HepG2 (cell line): ENCODE results near the gene CEP131. TPM values are rescaled to one million over a fixed set of nuclear protein-coding genes. Genes with fewer than 3 reads are reported as not detected.

Experiments
- BRCA1 ChIP-seq: sonication (generic); formaldehyde crosslinking; IDR thresholded peaks from 2 replicates; pipeline ENCODE4 v1.4.0; 2020; ENCODE audit warnings: missing genetic modification reagents
- ELF1 ChIP-seq: sonication (generic); formaldehyde crosslinking; IDR thresholded peaks from 2 replicates; pipeline ENCODE4 v1.4.0; 2020; ENCODE audit warnings: missing genetic modification reagents
- FOXP4 ChIP-seq: sonication (generic); formaldehyde crosslinking; IDR thresholded peaks from 2 replicates; pipeline ENCODE4 v1.4.0; 2020; ENCODE audit warnings: missing genetic modification reagents
- JDP2 ChIP-seq: sonication (generic); formaldehyde crosslinking; IDR thresholded peaks from 2 replicates; pipeline ENCODE4 v1.8.1; 2022; ENCODE audit warnings: missing genetic modification reagents, borderline replicate concordance
- MEF2D ChIP-seq: sonication (generic); formaldehyde crosslinking; IDR thresholded peaks from 2 replicates; pipeline ENCODE4 v1.5.1; 2020; ENCODE audit warnings: mild to moderate bottlenecking, missing genetic modification reagents
- MLLT10 ChIP-seq: sonication (generic); formaldehyde crosslinking; IDR thresholded peaks from 2 replicates; pipeline ENCODE4 v1.4.0; 2020; ENCODE audit warnings: missing genetic modification reagents
- MYC ChIP-seq: sonication (generic); formaldehyde crosslinking; IDR thresholded peaks from 2 replicates; pipeline ENCODE4 v1.9.0; 2021; ENCODE audit warnings: missing genetic modification reagents, borderline replicate concordance
- NFIC ChIP-seq: IDR thresholded peaks from 2 replicates; pipeline ENCODE4 v1.6.1; 2012; ENCODE audit warnings: mild to moderate bottlenecking, low read length, inconsistent platforms
- PLRG1 ChIP-seq: fragments of 450-650 bp; conservative IDR thresholded peaks from 2 replicates; pipeline ENCODE4 v1.6.1; 2016
- REST ChIP-seq, 2 experiments: IDR thresholded peaks; 2 replicates each; pipeline ENCODE4 v1.6.1; 2011 to 2012; ENCODE audit warnings: low read length in 2 of 2, borderline replicate concordance in 1 of 2, low read depth in 1 of 2, mild to moderate bottlenecking in 1 of 2, moderate library complexity in 1 of 2
- SMAD3 ChIP-seq: sonication (generic); formaldehyde crosslinking; IDR thresholded peaks from 2 replicates; pipeline ENCODE4 v1.4.0; 2020; ENCODE audit warnings: missing genetic modification reagents
- SNAPC5 ChIP-seq: sonication (generic); formaldehyde crosslinking; IDR thresholded peaks from 2 replicates; pipeline ENCODE4 v1.8.1; 2023; ENCODE audit warnings: mild to moderate bottlenecking, missing genetic modification reagents, borderline replicate concordance
- ZFP41 ChIP-seq: sonication (generic); formaldehyde crosslinking; IDR thresholded peaks from 2 replicates; pipeline ENCODE4 v1.4.0; 2020; ENCODE audit warnings: mild to moderate bottlenecking, missing genetic modification reagents, borderline replicate concordance
- ZNF207 ChIP-seq: fragments of 450-650 bp; IDR thresholded peaks from 2 replicates; pipeline ENCODE4 v1.6.1; 2016; ENCODE audit warnings: antibody characterized with exemption, borderline replicate concordance
- ZNF629 ChIP-seq: sonication (generic); formaldehyde crosslinking; conservative IDR thresholded peaks from 2 replicates; pipeline ENCODE4 v1.5.0; 2020; ENCODE audit warnings: missing genetic modification reagents
- polyA plus RNA-seq, 8 experiments: library from polyadenylated mRNA; depleted of rRNA in 3 of 8; stranded (reverse) in 7 of 8; unstranded in 1 of 8; fragments of >200 nt; fragmentation: Illumina TruSeq in 4 of 8; extraction: Trizol in 4 of 8; gene quantifications; 2 replicates each; pipeline versions ENCODE4 v1.2.1 to v1.2.3, GENCODE V29; 2011 to 2016; ENCODE audit warnings: low read depth in 4 of 8, missing spikeins in 1 of 8, mixed read lengths in 1 of 8; ENCODE audit not compliant: insufficient read depth in 1 of 8
- total RNA-seq, 5 experiments: library from RNA; depleted of rRNA; stranded (reverse); fragments of >200 nt; fragmentation: Illumina TruSeq; extraction: Trizol; gene quantifications; 2 replicates each; pipeline ENCODE4 v1.2.3, GENCODE V29; 2016; ENCODE audit warnings: low read depth in 1 of 5
- TF ChIP-seq, protein P1 (sequence below): sonication (generic); formaldehyde crosslinking; IDR thresholded peaks from 2 replicates; pipeline ENCODE4 v1.5.0; 2020; ENCODE audit warnings: missing genetic modification reagents, mild to moderate bottlenecking, borderline replicate concordance
- TF ChIP-seq, protein P2 (sequence below): sonication (generic); formaldehyde crosslinking; IDR thresholded peaks from one replicate; pipeline ENCODE4 v1.5.1; 2020; ENCODE audit warnings: mild to moderate bottlenecking, missing genetic modification reagents; ENCODE audit errors: not compliant biosample characterization

Gene CEP131
- total and polyA plus RNA-seq, 2 of the 13 experiments (the other 11 are each of a cell fraction or from before 2014, with no cell fraction given), result 5.0 to 16.8 TPM

DNA sequence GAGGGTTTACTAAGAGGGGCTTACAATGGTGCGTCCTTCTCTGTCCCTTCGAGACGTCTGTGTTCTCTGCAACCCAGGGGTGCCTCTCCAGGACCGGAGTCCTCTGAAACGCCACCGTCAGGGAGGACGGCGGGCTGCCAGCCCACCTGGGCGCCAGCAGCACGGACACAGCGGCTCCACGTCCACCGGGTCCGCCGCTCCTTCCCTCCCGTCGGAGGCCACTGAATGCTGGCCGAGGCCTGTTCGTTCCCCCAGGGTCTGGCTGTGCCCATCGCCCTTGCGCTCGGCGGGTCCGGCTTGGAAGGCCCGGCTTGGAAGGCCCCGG lies 15.7 kb upstream of the CEP131 start (continued):
- TF ChIP-seq FOXP4 (CRISPR knock-in tag), result no peak
- no peak for TF ChIP-seq NFIC
- no peak for TF ChIP-seq JDP2 (CRISPR knock-in tag)
- TF ChIP-seq ZNF207, result no peak
- TF ChIP-seq SNAPC5, result no peak
- TF ChIP-seq ELF1 (CRISPR knock-in tag), result no peak
- TF ChIP-seq, protein P1, sequence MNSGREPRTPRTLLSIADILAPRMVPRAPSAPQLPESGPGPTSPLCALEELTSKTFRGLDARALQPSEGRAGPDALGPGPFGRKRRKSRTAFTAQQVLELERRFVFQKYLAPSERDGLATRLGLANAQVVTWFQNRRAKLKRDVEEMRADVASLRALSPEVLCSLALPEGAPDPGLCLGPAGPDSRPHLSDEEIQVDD (CRISPR knock-in tag), result no peak
- no peak for TF ChIP-seq ZFP41 (CRISPR knock-in tag)
- TF ChIP-seq, protein P2, sequence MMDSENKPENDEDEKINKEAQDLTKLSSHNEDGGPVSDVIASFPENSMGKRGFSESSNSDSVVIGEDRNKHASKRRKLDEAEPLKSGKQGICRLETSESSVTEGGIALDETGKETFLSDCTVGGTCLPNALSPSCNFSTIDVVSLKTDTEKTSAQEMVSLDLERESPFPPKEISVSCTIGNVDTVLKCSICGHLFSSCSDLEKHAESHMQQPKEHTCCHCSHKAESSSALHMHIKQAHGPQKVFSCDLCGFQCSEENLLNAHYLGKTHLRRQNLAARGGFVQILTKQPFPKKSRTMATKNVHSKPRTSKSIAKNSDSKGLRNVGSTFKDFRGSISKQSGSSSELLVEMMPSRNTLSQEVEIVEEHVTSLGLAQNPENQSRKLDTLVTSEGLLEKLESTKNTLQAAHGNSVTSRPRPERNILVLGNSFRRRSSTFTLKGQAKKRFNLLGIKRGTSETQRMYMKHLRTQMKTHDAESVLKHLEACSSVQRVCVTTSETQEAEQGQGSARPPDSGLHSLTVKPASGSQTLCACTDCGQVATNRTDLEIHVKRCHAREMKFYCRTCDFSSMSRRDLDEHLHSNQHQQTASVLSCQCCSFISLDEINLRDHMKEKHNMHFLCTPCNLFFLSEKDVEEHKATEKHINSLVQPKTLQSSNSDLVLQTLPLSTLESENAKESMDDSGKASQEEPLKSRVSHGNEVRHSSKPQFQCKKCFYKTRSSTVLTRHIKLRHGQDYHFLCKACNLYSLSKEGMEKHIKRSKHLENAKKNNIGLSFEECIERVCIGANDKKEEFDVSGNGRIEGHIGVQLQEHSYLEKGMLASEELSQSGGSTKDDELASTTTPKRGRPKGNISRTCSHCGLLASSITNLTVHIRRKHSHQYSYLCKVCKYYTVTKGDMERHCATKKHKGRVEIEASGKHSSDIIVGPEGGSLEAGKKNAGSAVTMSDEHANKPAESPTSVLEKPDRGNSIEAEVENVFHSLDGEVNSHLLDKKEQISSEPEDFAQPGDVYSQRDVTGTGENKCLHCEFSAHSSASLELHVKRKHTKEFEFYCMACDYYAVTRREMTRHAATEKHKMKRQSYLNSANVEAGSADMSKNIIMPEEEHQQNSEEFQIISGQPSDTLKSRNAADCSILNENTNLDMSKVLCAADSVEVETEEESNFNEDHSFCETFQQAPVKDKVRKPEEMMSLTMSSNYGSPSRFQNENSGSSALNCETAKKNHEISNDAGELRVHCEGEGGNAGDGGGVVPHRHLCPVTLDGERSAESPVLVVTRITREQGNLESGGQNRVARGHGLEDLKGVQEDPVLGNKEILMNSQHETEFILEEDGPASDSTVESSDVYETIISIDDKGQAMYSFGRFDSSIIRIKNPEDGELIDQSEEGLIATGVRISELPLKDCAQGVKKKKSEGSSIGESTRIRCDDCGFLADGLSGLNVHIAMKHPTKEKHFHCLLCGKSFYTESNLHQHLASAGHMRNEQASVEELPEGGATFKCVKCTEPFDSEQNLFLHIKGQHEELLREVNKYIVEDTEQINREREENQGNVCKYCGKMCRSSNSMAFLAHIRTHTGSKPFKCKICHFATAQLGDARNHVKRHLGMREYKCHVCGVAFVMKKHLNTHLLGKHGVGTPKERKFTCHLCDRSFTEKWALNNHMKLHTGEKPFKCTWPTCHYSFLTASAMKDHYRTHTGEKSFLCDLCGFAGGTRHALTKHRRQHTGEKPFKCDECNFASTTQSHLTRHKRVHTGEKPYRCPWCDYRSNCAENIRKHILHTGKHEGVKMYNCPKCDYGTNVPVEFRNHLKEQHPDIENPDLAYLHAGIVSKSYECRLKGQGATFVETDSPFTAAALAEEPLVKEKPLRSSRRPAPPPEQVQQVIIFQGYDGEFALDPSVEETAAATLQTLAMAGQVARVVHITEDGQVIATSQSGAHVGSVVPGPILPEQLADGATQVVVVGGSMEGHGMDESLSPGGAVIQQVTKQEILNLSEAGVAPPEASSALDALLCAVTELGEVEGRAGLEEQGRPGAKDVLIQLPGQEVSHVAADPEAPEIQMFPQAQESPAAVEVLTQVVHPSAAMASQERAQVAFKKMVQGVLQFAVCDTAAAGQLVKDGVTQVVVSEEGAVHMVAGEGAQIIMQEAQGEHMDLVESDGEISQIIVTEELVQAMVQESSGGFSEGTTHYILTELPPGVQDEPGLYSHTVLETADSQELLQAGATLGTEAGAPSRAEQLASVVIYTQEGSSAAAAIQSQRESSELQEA (CRISPR knock-in tag), result no peak
- 0 out of 2 replicates have a peak, but pooled peaks have one; percentile 10 for TF ChIP-seq MEF2D (CRISPR knock-in tag)
- TF ChIP-seq PLRG1, result no peak
- TF ChIP-seq REST (IDR thresholded peaks at IDR 0.05; ENCODE audit: borderline replicate concordance in 1 of 2, low read depth in 1 of 2, low read length in 2 of 2), result no peak
- TF ChIP-seq MLLT10 (CRISPR knock-in tag), result no peak
- no peak for TF ChIP-seq ZNF629 (CRISPR knock-in tag)
- no peak for TF ChIP-seq BRCA1 (CRISPR knock-in tag)
- no peak; the same call in 1 of the 2 replicates for TF ChIP-seq MYC (CRISPR knock-in tag)
- TF ChIP-seq SMAD3, result no peak
